GM18519 (cell line): ENCODE measurements around the gene HCRTR1.

Source experiments
- ATAC-seq: cut with Tn5 transposase; IDR thresholded peaks from one replicate; pipeline ENCODE4 v1.9.1; 2021; ENCODE audit warnings: mild to moderate bottlenecking, moderate library complexity; ENCODE audit not compliant: unreplicated experiment, low FRiP score

The HCRTR1 gene

DNA sequence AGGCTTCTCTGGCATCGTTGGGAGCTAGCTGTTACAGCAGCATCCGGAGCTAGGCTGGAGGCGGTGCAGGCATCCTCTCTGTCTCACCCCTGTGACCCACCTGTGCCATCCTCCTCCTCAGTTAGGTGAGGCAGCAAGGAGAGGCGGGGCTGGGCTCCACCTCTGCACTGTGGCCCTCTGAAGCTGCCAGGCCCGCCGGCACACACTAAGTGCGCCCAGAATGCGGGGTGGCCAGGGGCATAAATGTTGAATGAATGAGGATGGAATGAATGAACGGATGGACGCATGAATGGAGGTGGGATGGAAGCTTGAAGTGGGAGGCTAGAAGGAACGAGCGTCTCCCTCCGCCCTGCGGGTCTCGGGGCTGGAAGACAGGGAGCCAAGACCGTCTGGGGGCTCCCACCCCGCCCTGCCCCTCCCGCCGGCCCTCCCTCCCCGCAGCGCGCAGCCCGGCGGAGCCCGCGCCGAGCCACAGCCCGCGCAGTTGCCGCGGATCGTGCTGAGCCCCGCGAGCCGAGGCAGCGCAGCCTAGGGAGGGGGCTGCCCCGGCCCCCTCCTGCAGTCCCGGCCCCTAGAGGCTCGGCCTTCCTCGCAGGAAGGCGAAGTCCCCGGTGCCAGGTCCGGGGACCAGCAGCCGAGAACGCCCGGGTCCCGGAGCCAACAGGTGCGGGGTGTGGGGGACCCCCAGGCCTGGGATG is at the start of gene HCRTR1:
TSS of gene HCRTR1 (plus strand) at position 472 of the 698 bp plus-strand sequence. CDS start 1,504 bp downstream, outside the sequence.
- no peak for ATAC-seq

DNA sequence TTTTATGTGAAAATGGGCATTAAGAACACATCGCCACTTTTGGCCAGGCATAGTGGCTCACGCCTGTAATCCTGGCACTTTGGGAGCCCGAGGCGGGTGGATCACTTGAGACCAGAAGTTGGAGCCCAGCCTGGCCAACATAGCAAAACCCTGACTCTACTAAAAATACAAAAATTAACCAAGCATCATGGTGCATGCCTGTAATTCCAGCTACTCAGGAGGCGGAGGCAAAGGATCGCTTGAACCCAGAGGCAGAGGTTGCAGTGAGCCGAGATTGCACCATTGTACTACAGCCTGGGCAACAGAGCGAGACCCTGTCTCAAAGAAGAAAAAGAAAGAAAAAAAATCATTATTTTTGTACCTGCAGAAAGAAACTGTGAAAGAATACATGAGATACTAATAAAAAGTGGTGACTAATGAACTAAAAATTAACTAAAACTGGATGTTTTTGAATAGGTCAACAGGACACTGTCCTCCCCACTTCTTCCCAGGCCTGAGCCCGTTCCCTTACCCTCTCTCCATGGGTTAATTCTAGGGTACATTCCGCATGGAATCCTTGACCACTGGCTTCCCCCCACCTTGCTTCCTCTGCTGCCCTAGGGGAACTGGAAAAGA is 49.4 kb upstream of the HCRTR1 start:
- ATAC-seq, result no peak

DNA sequence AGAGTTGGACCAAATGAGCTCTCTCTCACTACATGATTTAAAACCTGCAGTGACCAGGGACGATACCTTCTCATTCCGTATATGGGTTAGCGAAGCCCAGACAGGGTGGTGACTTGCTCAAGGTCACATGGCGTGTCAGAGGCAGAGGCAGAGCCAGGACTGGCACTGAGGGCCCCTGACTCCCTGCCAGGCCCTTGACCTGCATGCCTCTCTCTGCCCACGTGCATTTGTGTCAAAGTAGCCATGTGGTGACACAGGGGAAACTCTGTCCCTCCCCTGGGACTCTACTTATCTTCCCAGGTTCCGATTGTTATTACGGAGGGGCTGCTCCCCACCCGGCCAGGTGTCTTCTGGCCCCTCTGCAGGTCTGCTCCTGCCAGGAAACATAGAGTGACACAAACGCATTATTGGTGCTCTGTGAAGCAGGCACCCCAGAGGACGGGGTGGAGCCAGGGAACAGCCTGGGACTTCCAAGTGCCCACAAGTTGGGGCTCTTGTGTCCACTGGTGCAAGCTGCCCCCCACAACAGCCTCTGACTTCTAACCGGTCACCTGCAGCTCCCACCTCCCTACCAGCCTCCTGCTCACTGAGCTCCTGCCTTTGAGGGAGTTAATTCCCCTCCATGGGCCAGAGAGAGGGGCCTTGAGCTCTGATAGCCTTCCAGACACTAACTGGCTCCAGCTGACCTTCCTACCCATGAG is 48.4 kb upstream of the HCRTR1 start:
- no peak for ATAC-seq

DNA sequence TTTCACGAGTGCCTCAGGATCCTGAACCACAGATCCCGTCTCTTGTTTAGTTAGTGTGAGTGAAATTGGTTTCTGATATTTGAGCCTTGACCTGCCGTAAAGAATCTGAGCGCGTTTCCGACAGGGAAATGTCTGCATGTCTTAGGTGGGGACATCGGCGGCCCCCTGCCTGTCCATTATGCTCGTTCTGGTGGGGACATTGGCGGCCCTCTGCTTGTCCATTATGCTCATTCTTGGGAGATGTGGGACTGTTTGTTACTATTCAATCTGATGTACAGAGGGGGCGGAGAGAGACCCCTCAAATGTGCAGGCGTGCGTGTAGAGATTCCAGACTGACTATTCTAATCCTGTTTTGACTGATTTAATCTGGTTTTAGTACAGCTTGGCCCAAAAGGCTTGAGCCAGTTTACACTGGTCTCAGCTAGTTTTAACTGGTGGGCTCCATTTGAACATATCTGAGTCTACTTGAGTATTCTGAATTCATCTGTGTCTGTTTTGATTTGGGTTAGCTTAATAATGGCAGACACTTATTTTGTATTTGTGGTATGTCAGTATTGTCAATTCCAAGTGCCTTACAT is 47.8 kb upstream of the HCRTR1 start:
- ATAC-seq, result no peak

DNA sequence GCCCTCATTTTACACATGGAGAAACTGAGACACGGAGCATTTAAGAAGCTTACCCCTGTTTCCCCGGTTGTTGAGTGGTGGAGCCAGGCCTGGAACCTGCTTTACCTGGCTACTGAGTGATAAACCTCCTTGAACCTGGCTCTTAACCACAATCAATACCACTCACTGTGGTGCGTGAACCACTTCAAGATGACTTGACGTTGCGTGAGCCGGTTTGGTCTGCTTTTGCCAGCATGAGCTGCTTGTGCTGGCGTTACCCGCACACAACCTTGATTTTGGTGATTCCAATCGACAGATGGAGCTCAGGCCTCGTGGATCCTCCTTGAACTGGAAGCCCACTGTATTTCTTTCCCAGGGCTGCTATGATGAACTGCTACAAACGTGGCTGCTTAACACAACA is 47.3 kb upstream of the HCRTR1 start:
- no peak for ATAC-seq

DNA sequence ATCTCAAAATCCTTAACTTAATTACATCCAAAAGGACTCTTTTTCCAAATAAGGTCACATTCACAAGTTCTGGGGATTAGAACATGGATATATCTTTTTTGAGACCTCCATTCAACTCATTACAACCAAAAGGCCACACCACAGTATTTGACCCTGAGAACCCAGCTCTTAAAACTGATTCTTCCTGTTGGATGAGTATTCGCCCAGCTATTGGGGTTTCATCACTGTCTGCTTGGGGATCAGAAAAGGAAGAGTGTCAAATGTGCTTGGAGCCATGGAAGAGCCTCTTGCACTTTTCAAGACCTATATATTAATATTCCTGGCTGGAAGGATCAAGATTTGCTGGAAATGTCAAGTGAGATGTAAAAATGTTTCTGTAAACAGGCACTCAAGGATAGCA is 46.6 kb upstream of the HCRTR1 start:
- no peak for ATAC-seq

DNA sequence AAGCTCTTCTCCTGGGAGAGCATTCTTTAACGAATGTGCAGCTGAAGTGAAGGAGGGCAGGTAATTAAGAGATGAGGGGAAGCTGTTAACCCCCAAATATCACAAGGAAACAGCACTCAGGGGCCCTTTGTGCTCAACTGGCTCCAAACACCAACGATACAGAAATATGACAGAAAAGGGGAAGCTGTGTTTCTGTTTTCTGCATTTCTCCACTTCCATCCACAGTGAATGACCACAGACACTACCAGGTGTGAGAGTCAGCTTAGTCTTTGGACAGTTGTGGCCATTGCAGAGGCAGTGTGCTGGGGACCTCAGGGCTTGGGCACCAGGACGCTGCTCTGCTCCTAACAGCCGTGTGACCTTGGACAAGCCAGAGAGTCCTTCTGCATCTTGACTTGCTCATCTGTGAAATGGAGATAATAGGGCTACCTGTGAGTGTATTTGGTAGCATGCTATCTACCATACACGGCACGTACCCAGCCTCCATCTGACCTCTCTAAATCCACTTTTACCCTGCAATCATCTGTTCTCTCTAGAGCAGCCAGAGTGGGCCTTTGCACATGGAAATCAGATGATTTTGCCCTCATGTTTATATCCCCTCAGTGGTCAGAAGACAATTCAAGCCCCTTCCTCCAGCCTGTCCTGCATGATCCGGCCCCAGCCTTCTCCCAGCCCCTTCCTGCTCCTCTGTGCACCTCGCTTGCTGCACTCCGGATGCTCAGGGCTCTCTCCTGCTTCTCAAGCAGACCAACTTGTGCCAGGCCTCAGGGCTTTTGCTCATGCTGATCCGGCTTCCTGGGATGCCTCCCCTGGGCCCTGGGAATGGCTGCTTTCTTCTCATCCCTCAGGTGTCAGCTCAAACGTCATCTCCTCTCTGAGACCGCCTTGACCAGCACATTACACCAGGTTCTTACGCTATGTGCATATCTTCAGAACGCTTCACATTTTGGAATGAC is 45.9 kb upstream of the HCRTR1 start:
- ATAC-seq, result no peak

DNA sequence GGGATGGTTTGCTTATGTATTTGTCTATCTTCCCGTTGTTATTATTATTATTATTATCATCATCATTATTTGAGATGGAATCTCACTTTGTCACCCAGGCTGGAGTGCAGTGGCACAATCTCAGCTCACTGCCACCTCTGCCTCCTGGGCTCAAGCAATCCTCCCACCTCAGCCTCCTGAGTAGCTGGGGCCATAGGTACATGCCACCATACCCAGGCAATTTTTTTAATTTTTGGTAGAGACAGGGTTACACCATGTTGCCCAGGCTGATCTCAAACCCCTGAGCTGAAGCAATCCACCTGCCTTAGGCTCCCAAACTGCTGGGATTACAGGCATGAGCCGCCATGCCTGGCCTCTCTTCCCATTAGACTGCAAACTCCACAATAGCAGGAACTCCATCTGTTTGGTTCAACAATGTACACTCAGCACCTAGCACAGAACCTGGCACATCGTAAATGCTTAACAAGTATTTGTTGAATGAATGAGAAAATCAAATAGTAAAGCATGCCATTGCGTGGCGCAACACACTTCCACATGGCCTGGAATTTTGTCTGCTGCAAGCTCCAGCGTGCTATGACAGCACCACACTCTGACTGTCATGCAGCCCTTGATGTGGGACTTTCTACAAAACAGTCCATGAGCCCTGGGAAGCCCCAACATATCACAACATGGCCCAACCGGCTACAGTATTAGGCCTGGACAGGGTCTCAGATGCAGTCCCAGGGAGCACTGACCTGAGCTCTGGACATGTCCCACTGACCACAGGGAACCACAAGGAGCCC is 45.0 kb upstream of the HCRTR1 start:
- ATAC-seq, result no peak

DNA sequence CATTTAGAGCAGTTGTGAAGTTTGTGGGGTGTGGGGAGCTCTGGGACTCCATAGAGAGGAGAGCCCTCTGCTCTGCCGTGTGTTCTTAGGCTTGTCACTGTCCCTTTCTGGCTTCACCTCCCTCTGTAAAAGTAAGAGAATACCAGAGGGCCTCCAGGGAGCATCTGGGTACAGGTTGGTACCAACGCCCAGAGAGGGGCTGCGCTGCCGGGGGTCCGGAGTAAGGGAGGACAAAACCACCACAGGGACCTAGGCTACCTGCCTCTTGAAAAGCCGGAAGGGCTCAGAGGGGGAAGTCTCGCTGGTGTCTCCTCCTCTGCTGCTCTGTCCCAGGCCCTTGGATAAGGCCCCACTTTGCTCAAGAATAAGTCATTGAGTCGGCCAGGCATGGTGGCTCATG is 44.2 kb upstream of the HCRTR1 start:
- no peak for ATAC-seq

DNA sequence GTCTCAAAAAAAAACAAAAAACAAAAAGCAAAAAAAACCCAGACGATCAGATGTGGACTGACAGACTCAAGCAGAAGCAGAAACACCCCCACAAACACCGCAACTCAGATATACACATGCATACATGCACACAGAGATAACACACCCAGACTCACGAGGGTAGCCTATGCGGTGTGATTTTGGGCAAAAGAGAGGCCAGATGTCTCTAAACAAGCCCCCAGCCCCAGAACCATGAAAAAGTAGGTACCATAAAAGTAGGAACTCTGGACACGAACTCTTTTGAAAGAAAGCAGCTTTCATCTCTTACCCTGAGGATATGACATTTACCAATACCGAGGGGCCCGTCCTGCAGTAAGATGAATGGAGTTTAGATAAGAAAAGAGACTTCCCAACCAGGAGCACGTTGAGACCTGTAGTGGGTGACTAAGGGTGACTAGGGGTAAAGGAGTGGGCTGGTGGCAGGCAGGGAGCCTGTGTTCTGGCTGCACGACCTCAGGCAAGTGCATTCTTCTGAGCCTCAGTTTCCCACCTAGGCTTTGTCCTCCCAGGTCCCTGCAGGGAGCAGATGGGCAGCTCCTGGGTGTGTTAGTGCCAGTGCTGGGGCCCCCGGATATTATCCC is 42.6 kb upstream of the HCRTR1 start:
- no peak for ATAC-seq

DNA sequence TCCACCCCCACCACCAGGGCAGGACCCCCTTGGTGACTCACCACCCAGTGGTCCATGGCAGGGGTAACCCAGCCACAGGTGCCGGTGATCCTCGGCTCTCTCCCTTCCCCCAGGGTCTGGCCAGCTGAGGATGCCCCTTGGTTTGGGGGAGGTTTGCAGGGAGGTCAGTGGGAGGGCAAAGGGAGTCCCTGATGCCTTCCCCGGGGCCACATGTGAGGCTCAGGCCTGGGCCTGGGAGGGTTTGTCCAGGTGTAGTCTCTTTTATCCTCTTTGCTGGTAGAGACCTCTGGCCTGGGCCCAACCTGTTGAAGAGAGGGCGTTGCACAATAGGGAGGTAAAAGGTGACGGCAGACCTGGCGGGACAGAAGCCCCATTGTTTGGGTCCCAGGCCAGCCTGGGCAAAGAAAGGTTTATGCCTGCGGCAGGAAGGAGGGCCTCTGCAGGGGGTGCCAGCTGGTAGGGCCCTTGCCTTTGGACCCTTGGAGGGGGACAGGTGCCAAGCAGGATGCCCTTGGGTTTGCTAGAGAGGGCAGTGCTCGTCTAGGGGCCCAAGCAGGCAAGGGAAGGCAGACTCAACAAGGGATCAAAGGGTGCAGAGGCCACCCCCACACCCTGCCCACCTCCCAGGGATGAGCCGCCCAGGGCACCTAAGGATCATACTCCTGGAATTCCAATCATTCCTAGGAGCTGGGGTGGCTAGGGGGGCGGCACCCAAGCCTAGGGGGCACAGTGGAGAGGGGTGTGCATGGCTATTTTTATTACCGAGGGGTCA is 41.9 kb upstream of the HCRTR1 start:
- no peak for ATAC-seq

DNA sequence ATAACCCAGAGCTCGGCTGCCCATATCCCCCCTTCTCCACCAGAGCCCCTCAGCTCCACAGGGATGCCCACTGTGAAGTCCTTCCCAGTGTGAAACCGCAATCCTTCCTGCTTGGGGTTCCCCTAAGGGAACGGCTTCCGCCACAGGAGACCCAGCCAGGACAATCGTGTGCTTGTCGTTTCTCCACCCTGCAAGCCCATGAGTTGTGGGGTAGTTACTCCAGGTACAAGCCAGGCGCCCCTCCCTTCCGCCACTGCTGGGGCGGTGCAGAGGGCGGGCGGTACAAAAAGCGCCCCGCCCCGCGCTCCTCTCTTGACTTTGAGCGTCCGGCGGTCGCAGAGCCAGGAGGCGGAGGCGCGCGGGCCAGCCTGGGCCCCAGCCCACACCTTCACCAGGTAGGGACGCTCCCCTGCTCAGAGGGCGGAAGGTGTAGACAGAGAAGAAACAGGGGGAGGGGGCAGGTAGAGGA is 41.3 kb upstream of the HCRTR1 start, which contains the start of gene TINAGL1:
TSS of gene TINAGL1 (plus strand) at position 315 of the 469 bp plus-strand sequence. CDS start 634 bp downstream, outside the sequence.
- ATAC-seq, result no peak

DNA sequence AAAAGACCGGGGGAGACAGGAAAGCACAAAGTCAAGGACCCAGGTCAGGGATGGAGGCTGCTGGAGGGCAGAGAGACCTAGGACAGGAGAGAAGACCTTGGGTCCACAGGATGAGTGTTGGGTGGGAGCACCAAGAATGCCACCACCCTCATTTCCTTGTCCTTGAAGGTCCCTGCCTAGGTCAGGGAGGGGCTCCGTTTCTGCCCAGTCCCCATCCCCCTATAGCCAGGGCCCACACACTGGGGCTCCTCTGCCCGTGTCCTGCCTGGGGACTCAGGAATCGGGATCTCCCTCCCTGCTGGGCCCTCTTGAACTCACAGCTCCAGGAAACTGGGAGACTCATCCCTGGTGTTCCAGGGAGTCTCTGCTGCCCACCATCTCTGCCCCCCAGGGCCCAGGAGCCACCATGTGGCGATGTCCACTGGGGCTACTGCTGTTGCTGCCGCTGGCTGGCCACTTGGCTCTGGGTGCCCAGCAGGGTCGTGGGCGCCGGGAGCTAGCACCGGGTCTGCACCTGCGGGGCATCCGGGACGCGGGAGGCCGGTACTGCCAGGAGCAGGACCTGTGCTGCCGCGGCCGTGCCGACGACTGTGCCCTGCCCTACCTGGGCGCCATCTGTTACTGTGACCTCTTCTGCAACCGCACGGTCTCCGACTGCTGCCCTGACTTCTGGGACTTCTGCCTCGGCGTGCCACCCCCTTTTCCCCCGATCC is 40.6 kb upstream of the HCRTR1 start:
- no peak for ATAC-seq

DNA sequence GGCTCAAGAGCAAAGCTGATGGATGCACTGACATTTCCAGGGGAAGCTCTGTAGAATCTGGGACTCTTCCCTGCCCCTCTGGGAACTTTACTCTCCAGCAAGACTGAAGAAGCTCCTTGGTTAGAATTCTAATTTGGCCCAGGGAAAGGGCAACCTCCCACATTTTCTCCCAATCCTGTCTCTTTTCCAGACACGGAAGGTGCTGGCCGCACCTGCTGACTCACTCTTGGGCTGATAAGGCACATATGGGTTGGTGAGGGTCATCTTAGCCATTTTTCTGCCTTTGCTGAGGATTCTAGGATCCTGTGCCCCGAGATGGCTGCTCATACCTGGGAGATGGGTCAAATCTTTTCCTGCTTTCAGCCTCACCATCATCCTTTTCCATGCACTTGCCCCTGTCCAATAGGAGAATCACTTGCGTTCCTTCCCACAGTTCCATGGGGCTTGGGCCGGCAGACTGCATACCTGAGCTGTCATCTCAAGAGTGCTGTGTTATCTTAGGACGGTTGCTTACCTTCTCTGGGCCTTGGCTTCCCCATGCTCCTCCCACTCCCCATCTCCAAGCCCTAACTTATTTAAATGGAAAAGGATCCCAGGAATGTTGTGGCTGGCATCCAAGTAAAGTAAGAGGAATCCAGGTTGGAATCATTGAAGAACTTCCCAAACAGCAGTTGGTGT is 39.8 kb upstream of the HCRTR1 start:
- no peak for ATAC-seq

DNA sequence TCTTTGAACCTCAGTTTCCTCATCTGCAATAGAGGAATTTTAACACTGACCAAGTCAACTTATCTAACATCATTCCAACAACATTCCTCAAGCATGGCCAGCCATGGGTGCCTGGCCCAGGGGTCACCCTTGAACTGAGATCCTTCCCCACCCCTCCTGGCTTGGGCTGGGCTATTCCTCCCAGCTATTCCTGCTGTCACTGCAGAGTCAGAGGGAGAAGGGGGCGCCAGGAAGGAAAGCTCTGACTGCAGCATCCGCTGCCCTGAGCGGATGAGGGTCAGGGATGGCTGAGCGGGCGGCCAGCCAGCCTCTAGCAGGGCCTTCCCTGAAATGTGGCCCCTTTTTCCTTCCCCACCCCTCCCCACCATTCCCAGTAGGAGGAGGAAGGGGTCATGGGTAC is 38.1 kb upstream of the HCRTR1 start:
- no peak for ATAC-seq

DNA sequence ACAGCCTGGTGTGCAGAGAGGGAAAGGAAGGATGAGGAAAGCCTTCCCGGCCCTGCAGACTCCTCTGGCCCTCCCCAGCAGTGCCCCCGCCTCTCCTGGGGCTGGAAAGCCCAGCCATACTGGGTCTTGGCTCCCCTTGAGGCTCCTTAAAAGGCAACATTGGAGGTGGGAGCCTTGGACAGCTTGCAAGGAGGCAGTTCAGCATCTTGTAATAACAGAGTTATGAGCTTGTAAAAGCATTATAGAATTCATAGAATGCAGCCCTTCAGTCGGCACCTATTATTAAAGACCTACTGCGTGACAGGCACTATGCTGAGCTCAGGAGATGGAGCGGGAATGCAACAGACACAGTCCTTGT is 37.0 kb upstream of the HCRTR1 start:
- no peak for ATAC-seq
